AG09309 (cell line): ENCODE results near the gene OR5AL1.
"Not testable (repeated sequence)": the region's sequence is repeated elsewhere in the genome, so short reads cannot be mapped to it uniquely, and the experiment has no call there.

Experiments
- DNase-seq: peaks from one replicate; pipeline ENCODE4 v3.0.0-alpha.2; 2010; ENCODE audit warnings: low read depth
- H3K4me3 ChIP-seq: 2 replicates; pipeline ENCODE4 v1.5.1; 2011; ENCODE audit warnings: mild to moderate bottlenecking, low read depth, low read length, moderate library complexity; ENCODE audit not compliant: control insufficient read depth
- CTCF ChIP-seq: IDR thresholded peaks from 2 replicates; pipeline ENCODE4 v1.5.1; 2011; ENCODE audit warnings: mild to moderate bottlenecking, low read depth, low read length, inconsistent platforms; ENCODE audit not compliant: insufficient read depth, control insufficient read depth; ENCODE audit errors: missing control alignments

The OR5AL1 gene

GRCh38 chr11:56412396-56412795 lies at the start of gene OR5AL1:
TSS of gene OR5AL1 (plus strand) at chr11:56412696.
- H3K4me3 ChIP-seq, result no peak within 1 kb of the TSS
- TF ChIP-seq CTCF, result no peak
- DNase-seq, result no peak

GRCh38 chr11:56375324-56375723 lies 37.2 kb upstream of the OR5AL1 start, which contains the start of gene OR8U1:
TSS of gene OR8U1 (plus strand) at chr11:56375624. CDS start at chr11:56375624, 0 bp downstream.
- no peak for TF ChIP-seq CTCF
- H3K4me3 ChIP-seq, result no peak within 1 kb of the TSS
- DNase-seq, result no peak

- TF ChIP-seq CTCF, result no peak
- DNase-seq, result no peak
- H3K4me3 ChIP-seq, result no peak overlapping the region
These were observed 32.4 kb upstream of the OR5AL1 start for GRCh38 chr11:56380120-56380519.

GRCh38 chr11:56394381-56394780 lies 18.1 kb upstream of the OR5AL1 start:
- no peak for DNase-seq
- no peak for TF ChIP-seq CTCF
- no peak overlapping the region for H3K4me3 ChIP-seq

- no peak overlapping the region for H3K4me3 ChIP-seq
- DNase-seq, result no peak
- TF ChIP-seq CTCF, result no peak
These were observed 16.4 kb upstream of the OR5AL1 start for GRCh38 chr11:56396047-56396446.

GRCh38 chr11:56401858-56402461 lies 10.5 kb upstream of the OR5AL1 start:
- H3K4me3 ChIP-seq, DNase-seq: not testable (repeated sequence)

- no peak overlapping the region for H3K4me3 ChIP-seq
- TF ChIP-seq CTCF, result no peak
- no peak for DNase-seq
These were observed 8.1 kb upstream of the OR5AL1 start for GRCh38 chr11:56404393-56404792.
